NOMO-1 treated with DMSO at 0.1 percent for 48 hours (cell line): ENCODE results near the gene RDM1.
"Not testable (repeated sequence)": the region's sequence is repeated elsewhere in the genome, so short reads cannot be mapped to it uniquely, and the experiment has no call there.

ENCODE experiments used
- DNase-seq: peaks from one replicate; lab custom pipeline; 2025; ENCODE audit not compliant: unreplicated experiment; lab: John Stamatoyannopoulos, UW

RDM1 gene

GRCh38 chr17:35900708-35901480 lies 29.7 kb downstream of the RDM1 start:
- DNase-seq, result peak; percentile 67

GRCh38 chr17:35900280-35900679 lies 30.3 kb downstream of the RDM1 start:
- no peak for DNase-seq

GRCh38 chr17:35898283-35899070 lies 32.1 kb downstream of the RDM1 start:
- peak; percentile 64 for DNase-seq

- DNase-seq, result not testable (repeated sequence)
Measured at GRCh38 chr17:35897772-35898171, 32.8 kb downstream of the RDM1 start.

- peak; percentile 79 for DNase-seq
Measured at GRCh38 chr17:35895636-35896587, 34.7 kb downstream of the RDM1 start.

- DNase-seq, result no peak
Measured at GRCh38 chr17:35894206-35894605, 36.4 kb downstream of the RDM1 start.

GRCh38 chr17:35893751-35894150 lies 36.8 kb downstream of the RDM1 start:
- DNase-seq, result no peak

- DNase-seq, result peak; percentile 10
Measured at GRCh38 chr17:35892091-35893035, 38.2 kb downstream of the RDM1 start.

- no peak for DNase-seq
Measured at GRCh38 chr17:35891269-35891668, 39.3 kb downstream of the RDM1 start.

- DNase-seq, result no peak
Measured at GRCh38 chr17:35890774-35891155, 39.8 kb downstream of the RDM1 start.

GRCh38 chr17:35889818-35890773 lies 40.5 kb downstream of the RDM1 start:
- no peak for DNase-seq

GRCh38 chr17:35889241-35889640 lies 41.3 kb downstream of the RDM1 start:
- no peak for DNase-seq

- DNase-seq, result peak; percentile 89
Measured at GRCh38 chr17:35879773-35880654, 50.6 kb downstream of the RDM1 start, which contains the start of gene CCL5. Gene CCL5, minus strand, starts transcription at chr17:35880360.

- no peak for DNase-seq
Measured at GRCh38 chr17:35878361-35878760, 52.2 kb downstream of the RDM1 start.

- no peak for DNase-seq
Measured at GRCh38 chr17:35877345-35878029, 53.1 kb downstream of the RDM1 start.

GRCh38 chr17:35876534-35876933 lies 54.0 kb downstream of the RDM1 start:
- no peak for DNase-seq

- DNase-seq, result no peak
Measured at GRCh38 chr17:35875800-35876139, 54.8 kb downstream of the RDM1 start.
